Ecto neural progenitor cell (in vitro differentiated cells): ENCODE results near the gene SNX2.
"Not testable (repeated sequence)": the region's sequence is repeated elsewhere in the genome, so short reads cannot be mapped to it uniquely, and the experiment has no call there.

Source experiments
- DNase-seq: peaks from one replicate; pipeline ENCODE4 v3.0.0-alpha.2; 2018; ENCODE audit warnings: low spot score

The SNX2 gene, protein sequence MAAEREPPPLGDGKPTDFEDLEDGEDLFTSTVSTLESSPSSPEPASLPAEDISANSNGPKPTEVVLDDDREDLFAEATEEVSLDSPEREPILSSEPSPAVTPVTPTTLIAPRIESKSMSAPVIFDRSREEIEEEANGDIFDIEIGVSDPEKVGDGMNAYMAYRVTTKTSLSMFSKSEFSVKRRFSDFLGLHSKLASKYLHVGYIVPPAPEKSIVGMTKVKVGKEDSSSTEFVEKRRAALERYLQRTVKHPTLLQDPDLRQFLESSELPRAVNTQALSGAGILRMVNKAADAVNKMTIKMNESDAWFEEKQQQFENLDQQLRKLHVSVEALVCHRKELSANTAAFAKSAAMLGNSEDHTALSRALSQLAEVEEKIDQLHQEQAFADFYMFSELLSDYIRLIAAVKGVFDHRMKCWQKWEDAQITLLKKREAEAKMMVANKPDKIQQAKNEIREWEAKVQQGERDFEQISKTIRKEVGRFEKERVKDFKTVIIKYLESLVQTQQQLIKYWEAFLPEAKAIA

DNA sequence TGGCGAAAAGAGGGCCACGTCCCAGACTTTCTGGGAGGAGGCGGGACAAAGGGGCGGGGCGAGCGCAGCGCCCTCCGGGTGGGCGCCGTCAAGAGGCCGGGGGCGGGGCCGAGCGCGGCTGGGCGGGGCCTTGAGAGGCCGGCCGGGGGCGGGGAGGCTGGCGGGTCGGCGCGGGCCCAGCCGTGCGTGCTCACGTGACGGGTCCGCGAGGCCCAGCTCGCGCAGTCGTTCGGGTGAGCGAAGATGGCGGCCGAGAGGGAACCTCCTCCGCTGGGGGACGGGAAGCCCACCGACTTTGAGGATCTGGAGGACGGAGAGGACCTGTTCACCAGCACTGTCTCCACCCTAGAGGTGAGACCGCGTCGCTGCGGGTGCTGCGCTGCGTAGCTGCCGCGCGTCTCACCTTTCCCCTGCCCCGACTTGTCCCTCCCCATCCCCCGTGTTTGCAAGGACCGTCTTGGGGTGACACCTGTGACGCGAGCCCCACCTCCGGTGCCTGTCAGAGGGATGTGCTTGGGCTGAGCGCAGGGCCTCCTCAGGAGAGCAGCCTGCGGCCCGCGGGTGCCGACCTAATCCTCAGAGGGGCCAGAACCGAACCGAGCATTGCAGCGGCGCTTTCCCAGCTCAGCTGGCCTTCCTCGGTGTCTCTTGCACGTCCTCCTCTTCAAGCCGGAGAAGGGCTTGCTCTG lies at the start of gene SNX2:
TSS of gene SNX2 (plus strand) at position 220 of the 689 bp plus-strand sequence. CDS start at position 244, 24 bp downstream.
- peak; percentile 95 for DNase-seq

DNA sequence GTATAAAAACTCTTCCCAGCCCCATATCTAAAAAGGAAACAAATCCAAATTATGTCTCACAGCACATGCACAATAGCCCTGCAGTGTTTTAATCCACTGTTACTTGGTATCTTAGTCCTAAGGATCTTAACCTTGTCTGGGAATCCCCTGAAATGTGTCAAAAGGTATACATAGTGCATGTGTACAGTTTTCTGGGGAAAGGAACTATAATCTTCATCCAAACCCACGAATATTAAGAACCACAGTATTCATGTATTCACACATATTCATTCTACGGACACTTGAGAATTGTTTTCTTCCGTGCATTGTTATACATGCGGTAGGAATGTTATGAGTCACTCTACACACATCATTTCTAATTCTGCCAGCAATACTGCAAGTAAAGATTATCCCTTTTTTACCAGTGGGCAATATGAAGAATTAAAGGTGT lies 47.8 kb upstream of the SNX2 start:
- DNase-seq, result no peak

DNA sequence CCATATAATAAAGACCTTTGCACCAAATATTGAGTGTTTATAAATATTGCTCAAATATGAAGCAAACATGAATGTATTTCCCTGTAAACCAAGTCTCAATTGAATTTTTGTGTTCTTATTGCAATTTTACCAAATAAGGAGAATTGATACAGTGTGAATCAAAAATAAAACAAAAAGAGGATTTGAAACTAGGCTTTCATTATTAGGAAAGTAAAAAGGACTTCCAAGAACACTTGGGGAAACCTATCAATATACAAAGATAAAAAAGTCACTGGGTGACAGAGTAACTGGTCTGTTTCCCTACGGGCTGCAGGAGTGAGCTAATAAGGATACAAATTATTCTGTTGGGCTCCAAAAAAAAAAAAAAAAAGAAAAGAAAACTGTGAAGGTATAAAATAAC lies 44.8 kb upstream of the SNX2 start:
- no peak for DNase-seq

DNA sequence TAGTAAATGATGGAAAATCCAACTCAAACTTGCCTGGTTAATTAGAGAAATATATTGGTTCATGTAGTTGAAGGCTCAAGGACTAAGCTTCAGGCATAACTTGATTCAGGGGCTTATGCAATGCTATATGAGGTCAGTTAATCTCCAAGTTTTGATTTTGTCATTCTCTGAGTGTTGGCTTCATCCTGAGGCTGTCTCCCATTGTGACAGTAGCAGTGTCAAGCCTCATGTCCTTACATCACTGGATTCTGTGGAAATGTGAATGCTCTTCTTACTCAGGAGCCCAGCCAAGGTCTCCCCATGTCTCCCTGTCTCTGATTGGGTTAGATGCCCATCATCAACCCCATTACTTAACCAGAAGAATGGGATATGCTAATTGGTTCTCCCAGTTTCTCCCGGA lies 44.4 kb upstream of the SNX2 start:
- DNase-seq, result no peak

DNA sequence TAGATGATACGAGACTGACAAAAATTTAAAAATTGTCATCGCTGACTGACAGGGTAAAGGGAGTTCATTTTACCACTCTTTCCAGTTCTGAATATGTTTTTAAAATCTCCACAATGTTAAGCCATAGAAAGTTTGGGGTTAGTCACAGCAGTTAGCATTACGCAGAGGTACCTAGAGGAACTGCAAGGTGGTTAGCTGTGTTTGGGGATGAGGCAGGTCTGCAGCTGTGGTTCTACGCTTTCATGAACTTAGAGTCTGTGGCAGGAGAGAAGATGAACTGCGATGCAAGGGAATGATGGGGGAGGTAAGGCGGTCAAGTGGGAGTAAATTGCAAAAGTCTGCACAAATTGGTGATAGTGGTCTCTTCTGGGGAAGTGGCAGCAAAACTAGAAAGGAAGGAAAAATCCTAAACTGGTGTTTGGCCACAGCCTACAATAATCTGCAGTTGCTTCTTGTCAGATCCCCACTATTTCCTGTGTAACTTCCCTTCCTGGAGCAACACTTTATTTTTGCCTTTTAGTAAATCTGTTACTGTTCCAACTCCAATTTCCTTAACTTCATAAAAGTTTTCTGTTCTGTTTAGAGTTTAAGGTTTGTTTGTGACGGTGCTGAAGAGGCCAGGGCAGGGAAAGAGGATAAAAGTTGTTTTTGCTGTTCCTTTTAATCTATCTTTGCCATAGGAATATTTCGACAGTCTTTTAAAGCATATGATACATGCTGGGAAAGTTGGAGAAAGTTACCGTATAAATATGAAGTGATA lies 38.6 kb upstream of the SNX2 start:
- no peak for DNase-seq

DNA sequence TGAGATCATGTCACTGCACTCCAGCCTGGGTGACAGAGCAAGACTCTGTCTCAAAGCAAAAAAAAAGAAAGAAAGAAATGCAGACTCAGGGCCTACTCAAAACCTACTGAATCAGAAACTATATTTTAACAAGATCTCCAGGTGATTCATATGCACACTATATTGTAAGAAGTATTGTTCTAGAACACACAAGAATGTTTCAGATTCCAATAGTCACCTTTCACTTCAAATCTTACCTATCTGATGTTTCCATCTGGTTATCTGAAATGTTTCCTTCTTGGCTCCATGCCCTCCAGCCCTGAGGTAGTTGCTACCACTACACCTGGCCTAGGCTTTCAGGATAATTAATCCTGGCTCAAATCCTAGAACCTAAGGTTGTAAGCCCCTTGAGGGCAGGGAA lies 36.8 kb upstream of the SNX2 start:
- no peak for DNase-seq

DNA sequence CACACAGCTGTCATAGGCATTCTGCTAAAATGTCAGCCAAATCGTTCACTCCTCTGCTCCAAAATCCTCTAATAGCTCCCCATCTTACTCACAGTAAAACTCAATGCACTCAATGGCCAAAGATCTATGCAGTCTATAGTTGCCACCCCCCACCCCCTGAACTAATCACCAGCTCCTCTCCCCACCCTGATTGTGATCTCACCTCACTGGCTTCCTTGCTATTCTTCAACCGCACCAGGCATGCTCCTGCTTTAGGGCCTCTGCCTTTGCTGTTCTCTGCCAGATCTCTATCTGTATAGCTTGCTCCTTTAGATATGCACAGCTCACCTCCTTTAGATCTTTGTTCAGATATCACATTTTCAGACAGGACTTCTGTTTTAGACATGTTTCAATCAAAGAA lies 33.2 kb upstream of the SNX2 start:
- no peak for DNase-seq

DNA sequence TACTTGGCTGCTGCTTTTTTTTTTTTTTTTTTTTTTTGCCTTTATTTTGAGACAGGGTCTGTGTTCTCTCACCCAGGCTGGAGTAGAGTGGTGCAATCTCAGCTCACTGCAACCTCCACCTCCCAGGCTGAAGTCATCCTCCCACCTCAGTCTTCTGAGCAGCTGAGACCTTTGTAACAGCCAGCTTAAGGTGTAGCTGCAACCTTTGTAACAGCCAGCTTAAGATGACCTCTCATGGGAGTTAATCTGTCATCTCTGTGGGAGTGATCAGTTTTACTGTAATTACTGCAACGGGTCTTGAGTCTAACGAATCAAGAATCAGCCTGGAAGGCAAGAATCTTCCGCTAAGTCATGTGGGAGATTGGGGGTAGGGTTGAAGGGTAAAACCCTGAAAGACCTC lies 31.6 kb upstream of the SNX2 start:
- DNase-seq, result no peak

DNA sequence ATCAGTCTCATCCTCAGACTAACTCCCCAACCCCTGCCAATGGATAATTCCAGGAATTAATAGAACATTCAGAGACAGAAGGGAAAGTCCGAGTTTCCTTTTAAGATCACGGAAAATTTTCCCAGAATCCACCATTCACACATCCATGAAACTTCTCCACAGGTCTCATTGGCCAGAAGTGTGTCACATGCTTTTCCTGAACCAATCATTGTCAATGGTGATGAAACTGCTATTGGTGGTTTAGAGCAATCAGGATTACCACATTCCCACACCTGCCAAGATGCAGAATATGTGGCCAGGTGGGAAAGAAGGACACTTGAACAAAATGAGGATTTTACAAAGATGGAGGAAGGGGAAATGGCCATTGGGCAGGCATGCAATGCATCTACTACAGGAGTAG lies 29.3 kb upstream of the SNX2 start:
- no peak for DNase-seq

DNA sequence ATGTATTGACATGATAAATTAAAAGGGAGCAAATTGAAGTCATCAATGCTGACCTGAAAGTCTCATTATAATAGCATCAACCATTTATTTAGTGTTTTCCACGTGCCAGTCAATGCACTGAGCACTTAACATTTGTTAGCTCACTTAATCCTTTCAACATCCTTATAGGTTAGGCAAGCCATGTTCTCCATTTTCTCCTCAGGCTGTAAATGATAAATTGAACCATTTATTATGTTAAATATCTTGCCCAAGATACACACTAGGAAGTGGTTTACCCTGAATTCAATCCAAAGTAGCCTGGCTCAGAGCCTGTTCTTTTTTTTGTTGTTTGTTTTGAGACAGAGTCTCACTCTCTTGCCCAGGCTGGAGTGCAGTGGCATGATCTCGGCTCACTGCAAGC lies 25.0 kb upstream of the SNX2 start:
- DNase-seq, result no peak

DNA sequence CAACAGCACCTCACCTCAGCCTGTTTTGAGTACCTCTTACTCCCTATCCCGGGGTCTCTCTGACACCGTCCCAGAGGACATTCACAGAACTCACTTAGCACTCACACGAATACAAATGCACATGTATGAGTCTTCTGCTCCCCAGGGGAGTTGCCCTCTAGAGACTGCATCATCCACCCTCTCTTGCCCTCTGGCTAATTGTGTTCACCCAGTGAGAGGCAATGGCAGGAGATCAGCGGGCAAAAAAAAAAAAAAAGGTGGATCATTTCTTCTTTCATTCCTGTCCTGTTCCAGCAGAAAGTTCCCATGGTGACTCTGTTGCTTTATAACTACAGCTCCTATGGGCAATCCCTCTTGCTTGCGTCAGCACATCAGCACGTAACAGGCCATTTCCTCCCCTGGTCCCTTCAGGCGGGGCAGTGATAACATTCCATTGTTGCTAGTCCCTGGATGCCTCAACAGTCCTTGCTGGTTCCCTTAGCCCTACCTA lies 23.5 kb upstream of the SNX2 start:
- no peak for DNase-seq

DNA sequence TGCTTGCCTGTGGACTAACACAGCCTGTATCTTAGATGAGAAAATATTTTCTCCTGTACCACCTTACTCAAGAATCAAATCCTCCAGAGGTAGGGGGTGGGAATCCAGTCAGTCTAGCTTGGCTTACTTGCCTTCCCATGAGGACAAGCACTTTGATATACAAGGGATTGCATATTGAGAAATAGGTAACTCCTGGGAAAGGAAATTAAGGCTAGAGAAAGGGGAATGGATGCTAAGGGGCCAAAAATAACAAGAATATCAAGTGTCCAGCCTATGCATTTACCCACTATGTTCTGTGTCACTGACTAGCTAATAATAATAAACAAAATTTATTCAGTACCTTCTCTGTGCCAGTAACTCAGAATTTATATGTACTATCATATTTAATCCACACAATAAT lies 21.4 kb upstream of the SNX2 start:
- DNase-seq, result no peak

DNA sequence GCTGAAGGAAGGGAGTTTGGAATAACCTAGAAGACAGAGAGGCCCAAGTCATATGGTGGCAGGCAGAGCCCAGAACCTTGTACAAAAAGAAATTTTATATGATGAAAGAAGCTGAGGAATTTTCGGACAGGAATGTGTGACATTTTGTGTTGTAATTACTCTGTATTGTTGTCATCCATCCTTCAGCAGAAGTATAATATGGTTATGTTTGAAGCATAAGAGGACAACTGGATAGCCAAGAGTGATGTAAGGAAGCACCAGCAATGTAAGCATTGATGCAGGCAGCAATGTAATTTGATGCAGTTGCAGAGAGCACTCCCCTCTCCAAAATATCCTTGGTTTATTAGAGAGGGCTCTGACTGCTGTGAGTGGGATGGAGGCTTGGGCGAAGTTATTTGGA lies 19.1 kb upstream of the SNX2 start:
- no peak for DNase-seq

DNA sequence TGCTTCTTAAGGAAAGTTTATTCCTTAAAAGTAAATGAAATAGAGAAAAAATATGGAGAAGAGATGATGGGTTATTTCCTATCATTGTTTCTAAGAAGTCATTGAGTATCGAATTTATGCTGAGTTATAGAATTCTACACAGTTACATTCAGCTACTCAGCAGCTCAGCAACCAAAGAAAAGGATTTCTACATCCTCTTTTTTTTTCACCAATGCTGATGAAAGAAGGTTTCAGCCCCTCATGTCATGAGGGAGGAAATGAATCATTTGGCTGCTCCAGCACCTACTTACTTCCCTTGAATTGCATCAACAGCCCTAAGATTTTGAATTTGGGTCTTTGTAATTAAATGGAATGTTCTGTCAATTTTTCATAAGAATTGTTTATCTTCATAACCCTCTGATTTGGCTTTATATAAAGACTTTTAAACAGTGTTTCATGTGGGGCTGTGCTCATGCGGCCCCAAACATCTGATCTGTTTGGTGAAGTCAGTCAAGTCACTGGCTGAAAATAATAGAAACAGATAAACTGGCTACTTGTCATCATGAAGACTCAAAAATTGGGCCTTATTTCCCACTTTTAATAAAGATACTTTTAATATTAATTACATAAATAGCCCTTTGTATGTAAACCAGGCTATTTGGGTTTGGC lies 18.5 kb upstream of the SNX2 start:
- no peak for DNase-seq

DNA sequence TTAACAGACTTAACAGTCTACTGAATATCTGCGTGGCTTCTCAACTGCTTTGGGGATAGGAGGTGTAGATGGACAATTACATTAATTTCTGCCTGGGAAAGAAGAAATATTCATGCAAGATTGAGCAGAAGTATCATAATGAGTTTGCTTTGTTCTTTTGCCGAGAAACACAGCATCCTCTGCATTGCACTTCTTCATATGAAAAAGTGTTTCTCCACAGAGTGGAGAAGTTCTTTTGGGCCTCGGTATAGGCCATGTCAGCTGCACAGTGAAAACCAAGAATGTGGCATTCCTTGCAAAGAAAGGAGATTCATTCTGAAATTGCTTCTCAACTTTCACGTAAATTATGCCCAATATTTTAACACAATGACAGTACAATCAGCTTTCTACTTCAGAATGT lies 17.6 kb upstream of the SNX2 start:
- no peak for DNase-seq

DNA sequence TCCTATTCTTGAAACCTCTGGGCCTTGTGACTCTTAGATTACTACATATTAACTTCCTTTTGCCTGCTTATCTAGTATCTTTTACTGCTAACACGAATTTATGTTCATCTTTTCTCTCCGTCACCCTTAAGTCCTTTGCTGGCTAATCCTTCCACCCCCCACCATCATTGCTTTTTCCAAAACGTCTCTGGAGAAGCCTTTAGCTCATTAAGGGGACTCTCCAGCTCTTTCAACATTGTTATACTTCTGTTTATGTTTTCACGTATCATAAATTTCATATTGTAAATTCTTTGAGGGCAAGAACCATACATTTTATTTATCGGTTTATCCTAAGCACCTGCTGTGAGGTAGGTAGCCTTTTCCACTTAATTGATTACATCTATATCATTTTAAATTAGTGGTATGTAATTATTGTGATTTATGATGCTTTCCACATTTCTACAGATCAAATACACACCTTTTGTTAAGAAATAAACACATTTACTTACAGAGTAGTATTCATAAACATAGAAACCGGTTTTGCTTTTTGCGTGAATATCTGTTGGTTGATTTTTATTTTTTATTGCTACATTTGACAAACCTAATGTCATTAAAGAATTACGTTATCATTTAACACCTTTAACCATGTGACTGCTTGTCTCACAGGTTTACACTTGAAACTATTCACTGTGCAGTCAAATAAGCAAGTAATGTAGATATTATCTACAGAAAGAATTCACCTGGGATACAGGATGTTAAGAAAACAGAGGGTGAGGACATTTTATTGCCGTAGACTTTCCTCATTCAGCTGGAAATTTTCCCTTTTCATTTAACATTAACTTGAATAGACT lies 15.4 kb upstream of the SNX2 start:
- no peak for DNase-seq

DNA sequence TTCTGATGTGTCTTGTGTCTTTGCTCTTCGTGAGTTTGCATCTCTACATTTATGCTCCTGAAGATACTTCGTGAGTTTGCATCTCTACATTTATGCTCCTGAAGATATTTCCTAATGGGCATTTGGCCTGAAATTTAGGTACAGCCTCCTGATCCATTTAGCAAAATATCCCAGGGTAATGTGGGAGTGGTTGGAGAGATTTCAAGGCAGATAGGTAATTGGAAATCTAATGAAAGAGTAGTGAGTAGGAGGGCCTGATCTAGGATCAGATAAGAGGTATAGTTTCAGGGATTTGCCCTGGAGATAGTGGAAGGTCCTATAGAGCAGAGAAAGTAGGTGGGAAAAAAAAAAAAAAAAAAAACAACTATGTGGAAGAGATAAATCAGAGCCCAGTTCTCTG lies 14.6 kb upstream of the SNX2 start:
- no peak for DNase-seq

DNA sequence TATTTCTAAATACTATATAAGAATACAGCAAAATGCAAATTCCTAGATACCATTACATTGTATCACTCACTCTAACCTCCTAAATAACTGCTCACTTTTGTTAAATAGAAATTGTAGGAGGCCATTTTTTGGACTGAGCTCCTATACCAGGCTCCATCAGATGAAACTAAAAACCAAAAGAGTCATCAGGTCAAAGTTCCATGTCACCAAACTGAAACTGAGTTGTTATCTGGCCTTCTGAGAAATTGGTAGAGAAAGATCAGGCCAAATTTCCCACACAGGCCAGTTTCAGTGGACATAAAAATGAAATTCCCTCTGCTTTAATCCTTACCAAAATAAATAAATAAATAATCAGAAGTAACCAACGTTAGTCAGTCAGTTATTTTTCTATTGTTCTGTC lies 13.8 kb upstream of the SNX2 start:
- DNase-seq, result no peak

DNA sequence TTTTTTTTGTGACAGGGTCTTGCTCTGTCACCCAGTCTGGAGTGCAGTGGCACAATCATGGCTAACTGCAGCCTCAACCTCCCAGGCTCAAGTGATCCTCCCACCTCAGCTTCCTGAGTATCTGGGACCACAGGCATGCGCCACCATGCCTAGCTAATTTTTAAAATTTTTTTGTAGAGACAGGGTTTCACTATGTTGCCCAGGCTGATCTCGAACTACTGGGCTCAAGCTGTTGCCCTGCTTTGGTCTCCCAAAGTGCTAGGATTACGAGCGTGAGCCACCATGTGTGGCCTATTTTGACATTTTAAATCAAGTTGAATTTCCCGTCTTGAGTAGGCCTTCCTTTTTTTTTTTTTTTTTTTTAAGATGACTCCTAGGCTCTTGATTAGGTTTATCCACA lies 13.0 kb upstream of the SNX2 start:
- not testable (repeated sequence) for DNase-seq

DNA sequence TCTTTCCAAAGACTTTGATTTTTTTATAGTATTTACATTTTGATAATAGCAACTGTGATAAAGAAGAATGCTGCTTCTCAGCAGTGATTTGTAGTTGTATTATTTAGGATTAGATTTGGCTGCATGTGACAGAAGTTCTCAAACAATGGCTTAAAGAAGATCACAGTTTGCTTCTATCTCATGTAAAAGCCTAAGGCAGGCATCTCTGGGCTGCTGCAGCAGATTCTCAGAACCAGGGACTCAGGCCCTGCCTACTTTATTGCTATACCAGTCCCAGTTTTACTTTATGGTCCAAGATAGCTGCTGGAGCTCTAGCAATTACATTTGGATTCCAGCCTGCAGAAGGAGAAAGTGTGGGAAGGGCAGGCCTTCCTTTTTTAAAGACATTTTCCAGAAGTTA lies 8.8 kb upstream of the SNX2 start:
- DNase-seq, result no peak

DNA sequence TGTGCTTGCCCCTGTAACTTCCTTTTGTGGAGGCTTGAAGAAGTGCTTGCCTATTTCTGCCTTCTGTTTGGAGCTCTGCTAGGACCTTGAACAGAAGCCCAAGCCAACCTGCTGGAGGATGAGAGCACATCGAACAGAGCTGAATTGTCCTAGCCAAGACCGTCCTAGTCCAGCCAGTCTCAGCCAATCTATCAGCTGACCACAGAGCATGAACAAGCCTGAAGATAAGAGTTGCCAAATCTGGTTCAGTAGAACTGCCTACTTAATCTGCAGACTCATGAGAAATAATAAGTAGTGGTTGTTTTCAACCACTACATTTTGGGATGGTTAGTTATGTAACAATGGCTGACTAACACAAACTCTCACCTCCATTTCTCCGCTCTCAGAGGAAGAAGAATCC lies 4.4 kb upstream of the SNX2 start:
- no peak for DNase-seq
